ENCODE data around the gene DPF1. TPM values are rescaled to one million over a fixed set of nuclear protein-coding genes. Genes with fewer than 3 reads are reported as not detected.

Gene DPF1
- total RNA-seq, 1 donor from 2014 or later = 31.7 TPM

GRCh38 chr19:38252941-38253691 is 29.1 kb upstream of the DPF1 start:
- DNase-seq (ENCODE audit: low read depth, low spot score) = no peak
- H3K27me3 Mint-ChIP-seq (ENCODE audit: low read depth) = peaks cover 40% of the 10 kb centered on the region
- no peaks in the 10 kb centered on the region for H3K36me3 Mint-ChIP-seq (ENCODE audit: low read depth)
- H3K4me1 Mint-ChIP-seq = peaks cover 38% of the 10 kb centered on the region
- no peak for TF ChIP-seq CTCF (conservative IDR thresholded peaks at IDR 0.05)
- no peak overlapping the region for H3K27ac Mint-ChIP-seq (ENCODE audit: unreplicated experiment)
- no peaks in the 10 kb centered on the region for H3K9me3 Mint-ChIP-seq
- no peak overlapping the region for H3K4me3 Mint-ChIP-seq

GRCh38 chr19:38252385-38252784 is 28.4 kb upstream of the DPF1 start:
- Mint-ChIP-seq H3K36me3 (ENCODE audit: low read depth) (no peaks in the 10 kb centered on the region), H3K27ac (ENCODE audit: unreplicated experiment) (no peak overlapping the region), H3K9me3 (no peaks in the 10 kb centered on the region), H3K4me3 (no peak overlapping the region), H3K4me1 (peaks cover 38% of the 10 kb centered on the region), H3K27me3 (ENCODE audit: low read depth) (peaks cover 36% of the 10 kb centered on the region)
- no peak for TF ChIP-seq CTCF (conservative IDR thresholded peaks at IDR 0.05)
- no peak for DNase-seq (ENCODE audit: low read depth, low spot score)

DNA sequence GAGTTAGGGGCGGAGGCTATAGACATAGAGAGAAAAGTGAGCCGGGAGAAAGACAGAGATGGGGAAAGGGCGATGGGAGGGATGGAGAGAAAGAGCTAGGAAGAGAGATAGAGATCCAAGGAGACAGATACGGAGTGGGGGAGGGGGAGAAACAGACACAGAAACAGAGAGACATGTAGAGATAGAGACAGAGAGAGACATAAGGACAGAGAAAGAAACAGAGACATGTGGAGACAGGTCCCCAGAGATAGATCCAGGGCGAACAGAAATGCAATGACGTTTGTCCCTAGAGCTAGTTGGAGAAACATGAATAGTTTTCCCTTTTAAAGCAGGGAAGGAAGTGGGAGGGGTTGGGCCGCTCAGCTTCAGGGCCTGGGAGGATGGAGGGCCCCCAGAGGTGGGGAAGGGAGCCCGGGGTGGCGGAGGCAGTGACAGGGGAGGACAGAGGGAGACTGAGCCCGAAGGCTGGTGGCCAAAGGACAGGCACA is 27.6 kb upstream of the DPF1 start:
- Mint-ChIP-seq H3K9me3 (no peaks in the 10 kb centered on the region), H3K27me3 (ENCODE audit: low read depth) (peaks cover 29% of the 10 kb centered on the region), H3K36me3 (ENCODE audit: low read depth) (no peaks in the 10 kb centered on the region), H3K4me3 (no peak overlapping the region), H3K4me1 (peaks cover 35% of the 10 kb centered on the region), H3K27ac (ENCODE audit: unreplicated experiment) (no peak overlapping the region)
- DNase-seq (ENCODE audit: low read depth, low spot score) = no peak
- no peak for TF ChIP-seq CTCF (conservative IDR thresholded peaks at IDR 0.05)

GRCh38 chr19:38250821-38251563 is 27.0 kb upstream of the DPF1 start:
- peaks cover 30% of the 10 kb centered on the region for H3K27me3 Mint-ChIP-seq (ENCODE audit: low read depth)
- no peak for DNase-seq (ENCODE audit: low read depth, low spot score)
- no peaks in the 10 kb centered on the region for H3K9me3 Mint-ChIP-seq
- TF ChIP-seq CTCF (conservative IDR thresholded peaks at IDR 0.05) = no peak
- H3K4me3 Mint-ChIP-seq = peak overlapping the region; percentile 31
- peak overlapping the region; percentile 92 for H3K27ac Mint-ChIP-seq (ENCODE audit: unreplicated experiment)
- H3K36me3 Mint-ChIP-seq (ENCODE audit: low read depth) = no peaks in the 10 kb centered on the region
- H3K4me1 Mint-ChIP-seq = peaks cover 34% of the 10 kb centered on the region

DNA sequence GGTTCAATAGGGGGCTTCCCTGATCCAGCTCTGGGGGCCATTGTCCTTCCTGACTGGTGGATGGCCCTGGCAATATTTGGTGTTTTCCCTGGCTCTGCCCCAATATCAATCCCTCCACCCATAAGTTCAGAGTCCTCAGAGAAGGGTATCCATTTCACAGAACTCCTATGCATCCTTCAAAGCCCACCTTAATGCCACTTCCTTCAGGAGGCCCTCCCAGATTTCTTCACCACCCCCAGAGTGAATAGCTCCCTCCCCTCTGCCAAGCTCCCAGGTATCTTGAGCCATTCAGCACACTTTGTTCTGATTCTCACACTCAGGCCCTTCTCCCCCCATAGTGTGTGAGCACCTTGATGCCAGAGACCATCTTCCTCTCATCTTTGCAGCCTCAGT is 26.4 kb upstream of the DPF1 start:
- Mint-ChIP-seq H3K4me3 (no peak overlapping the region), H3K27ac (ENCODE audit: unreplicated experiment) (no peak overlapping the region), H3K36me3 (ENCODE audit: low read depth) (no peaks in the 10 kb centered on the region), H3K27me3 (ENCODE audit: low read depth) (peaks cover 27% of the 10 kb centered on the region), H3K4me1 (peaks cover 30% of the 10 kb centered on the region), H3K9me3 (no peaks in the 10 kb centered on the region)
- no peak for DNase-seq (ENCODE audit: low read depth, low spot score)
- TF ChIP-seq CTCF (conservative IDR thresholded peaks at IDR 0.05) = no peak
